GOT3 (cell line): Measurements from ENCODE around the gene MIA.
A peak's percentile ranks its signal among the peaks of the same experiment; 100 is the strongest.
"Not testable (repeated sequence)": the region's sequence is repeated elsewhere in the genome, so short reads cannot be mapped to it uniquely, and the experiment has no call there.

Experiments
- DNase-seq: peaks from one replicate; lab custom pipeline; 2025; ENCODE audit warnings: mixed read lengths; lab: John Stamatoyannopoulos, UW

MIA gene

GRCh38 chr19:40750874-40751537, 24.3 kb upstream of the MIA start, which contains the start of gene SNRPA:
Gene SNRPA, plus strand, starts transcription at chr19:40751203. Its CDS starts 206 bp downstream, at chr19:40751409.
- peak; percentile 98 for DNase-seq

- no peak for DNase-seq
Measured at GRCh38 chr19:40752257-40752781, 23.0 kb upstream of the MIA start.

- DNase-seq = no peak
Measured at GRCh38 chr19:40754611-40755247, 20.6 kb upstream of the MIA start.

- no peak for DNase-seq
Measured at GRCh38 chr19:40755248-40755624, 20.1 kb upstream of the MIA start.

GRCh38 chr19:40755791-40756190, 19.5 kb upstream of the MIA start:
- no peak for DNase-seq

GRCh38 chr19:40756502-40757110, 18.7 kb upstream of the MIA start:
- no peak for DNase-seq

GRCh38 chr19:40758491-40758890, 16.8 kb upstream of the MIA start:
- DNase-seq = no peak

GRCh38 chr19:40759352-40759751, 16.0 kb upstream of the MIA start:
- no peak for DNase-seq

GRCh38 chr19:40762754-40763470, 12.4 kb upstream of the MIA start:
- no peak for DNase-seq

GRCh38 chr19:40763526-40763925, 11.8 kb upstream of the MIA start:
- DNase-seq = no peak

GRCh38 chr19:40763963-40764362, 11.4 kb upstream of the MIA start:
- no peak for DNase-seq

GRCh38 chr19:40766385-40766784, 8.9 kb upstream of the MIA start:
- DNase-seq = not testable (repeated sequence)

- DNase-seq = no peak
Measured at GRCh38 chr19:40768869-40769268, 6.5 kb upstream of the MIA start.

GRCh38 chr19:40771101-40771862, 4.0 kb upstream of the MIA start:
- DNase-seq = not testable (repeated sequence)

- DNase-seq = no peak
Measured at GRCh38 chr19:40775632-40776022, 306 bp downstream of the MIA start.

- no peak for DNase-seq
Measured at GRCh38 chr19:40776364-40776763, 1.0 kb downstream of the MIA start.

- peak; percentile 68 for DNase-seq
Measured at GRCh38 chr19:40776932-40777644, 1.8 kb downstream of the MIA start.

- DNase-seq = no peak
Measured at GRCh38 chr19:40777645-40777936, 2.3 kb downstream of the MIA start.

GRCh38 chr19:40777937-40778705, 2.8 kb downstream of the MIA start, which contains the start of gene RAB4B:
Gene RAB4B, plus strand, starts transcription at chr19:40778247. Its CDS starts 129 bp downstream, at chr19:40778376.
- DNase-seq = peak; percentile 97

- DNase-seq = no peak
Measured at GRCh38 chr19:40778706-40779284, 3.5 kb downstream of the MIA start.
